Stimulated activated CD8-positive, alpha-beta memory T cell treated with anti-CD3 and anti-CD28 coated beads, Interleukin-12 subunit alpha, Interleukin-12 subunit beta, amount 100 ng/mL, for 1 hour (primary cell): Measurements from ENCODE around the gene RANBP17.
"Not testable (repeated sequence)": the region's sequence is repeated elsewhere in the genome, so short reads cannot be mapped to it uniquely, and the experiment has no call there.

Experiments used
- DNase-seq: peaks from one replicate; pipeline ENCODE4 v3.0.0-alpha.2; 2020; ENCODE audit warnings: low read depth

The RANBP17 gene

GRCh38 chr5:170861917-170862766, at the start of gene RANBP17:
Gene RANBP17, plus strand, starts transcription at chr5:170862018.
- DNase-seq: no peak

DNA sequence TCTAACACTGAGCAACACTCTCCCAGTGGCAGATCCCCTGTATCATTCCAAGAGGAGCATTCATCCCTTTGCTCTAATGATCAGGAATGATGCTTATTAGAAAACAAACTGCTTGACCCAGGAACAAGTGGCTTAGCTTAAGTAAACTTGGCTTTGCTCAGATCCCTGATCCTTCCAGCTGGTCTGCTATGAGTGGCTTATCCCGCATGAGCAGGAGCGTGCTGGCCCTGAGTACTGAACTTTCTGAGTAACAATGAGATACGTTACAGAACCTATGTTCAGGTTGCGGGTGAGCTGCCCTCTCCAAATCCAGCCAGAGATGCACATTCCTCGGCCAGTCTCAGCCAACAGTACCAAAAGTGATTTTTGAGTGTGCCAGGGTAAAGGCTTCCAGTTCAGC, 48.6 kb upstream of the RANBP17 start:
- DNase-seq: no peak

- no peak for DNase-seq
Observed at GRCh38 chr5:170817195-170817594, 44.6 kb upstream of the RANBP17 start.

DNA sequence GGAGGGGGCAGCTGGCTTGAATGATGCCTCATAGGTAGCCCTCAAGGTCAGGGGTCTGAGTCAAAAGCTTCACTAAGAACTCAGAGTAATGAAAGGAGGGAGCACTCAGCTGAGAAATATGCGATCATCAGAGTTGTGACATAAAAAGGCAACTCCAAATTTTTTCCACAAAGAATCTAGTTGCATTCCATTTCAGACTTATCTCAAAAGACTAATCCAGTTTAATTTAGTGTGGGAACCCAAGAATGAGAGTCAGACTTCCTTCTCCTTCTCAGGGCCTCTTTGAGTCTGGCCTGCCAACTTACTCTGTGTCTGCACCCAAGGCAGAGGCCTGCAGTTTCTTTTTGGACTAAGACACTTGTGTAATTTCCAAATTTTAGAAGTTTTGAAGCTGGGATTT, 43.6 kb upstream of the RANBP17 start:
- DNase-seq: no peak

GRCh38 chr5:170819824-170820223, 42.0 kb upstream of the RANBP17 start:
- DNase-seq: no peak

DNA sequence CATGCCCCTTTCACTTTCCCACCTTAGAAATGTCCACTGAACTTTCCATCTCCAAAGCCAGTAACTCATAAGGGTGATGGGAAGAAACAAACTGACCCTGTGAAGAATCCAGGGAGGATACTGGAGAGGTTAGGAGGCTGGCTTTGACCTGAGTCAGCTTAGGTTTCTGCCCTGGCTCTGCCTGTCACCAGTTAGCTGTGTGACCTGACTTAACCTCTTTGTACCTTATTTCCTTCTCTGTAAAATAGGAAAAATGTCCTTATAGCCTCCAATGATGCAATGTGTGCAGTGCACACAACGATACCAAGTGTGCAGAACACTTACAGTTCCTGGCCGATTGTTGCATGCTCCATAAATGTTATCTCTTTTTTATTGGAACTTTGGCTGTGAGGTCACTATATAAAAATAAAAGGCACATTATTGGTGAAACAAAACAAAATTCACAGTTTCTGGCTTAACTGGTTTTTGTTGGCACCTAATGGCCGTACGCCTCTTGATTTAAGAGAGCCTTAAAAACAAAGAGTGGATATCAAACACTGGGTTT, 40.5 kb upstream of the RANBP17 start:
- no peak for DNase-seq

GRCh38 chr5:170826117-170826516, 35.7 kb upstream of the RANBP17 start:
- DNase-seq: no peak

DNA sequence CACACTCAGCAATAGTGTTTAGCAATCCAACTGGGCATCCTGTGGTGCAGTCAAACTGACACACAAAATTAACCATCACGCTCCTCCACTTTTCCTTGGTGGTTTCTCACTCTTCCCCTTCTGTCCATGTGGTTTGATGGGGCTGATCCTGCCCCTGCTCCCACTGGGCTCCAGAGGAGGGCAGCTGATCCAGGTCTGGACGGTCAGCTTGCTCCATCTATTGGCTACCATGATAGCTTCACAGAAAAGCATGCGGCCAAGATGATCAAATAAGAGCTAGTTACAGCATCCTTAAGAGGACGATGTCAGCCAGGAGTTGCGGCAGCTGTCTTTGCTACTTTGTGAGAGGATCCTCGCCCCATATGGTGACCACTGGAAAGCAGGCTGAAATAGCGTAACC, 29.6 kb upstream of the RANBP17 start:
- no peak for DNase-seq

GRCh38 chr5:170833981-170834380, 27.8 kb upstream of the RANBP17 start:
- DNase-seq: not testable (repeated sequence)

DNA sequence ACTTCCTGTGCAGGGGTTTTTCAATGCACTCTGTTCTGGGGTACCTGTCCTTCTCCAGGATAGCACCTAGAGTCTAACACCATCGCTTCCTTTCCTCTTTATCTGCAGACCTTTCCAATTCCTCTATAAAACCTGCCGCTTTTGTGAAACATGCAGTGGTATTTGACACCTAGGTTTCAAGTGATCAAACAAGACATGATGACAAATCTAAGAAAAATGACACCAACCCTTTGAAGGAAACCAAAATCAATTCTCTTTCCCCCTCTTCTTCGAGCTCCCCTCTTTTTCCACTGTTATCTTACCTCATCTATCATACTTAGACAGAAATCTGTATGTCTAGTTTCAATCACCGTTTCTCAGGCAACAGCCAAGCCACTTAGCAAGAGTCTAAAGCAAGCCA, 25.6 kb upstream of the RANBP17 start:
- no peak for DNase-seq

- DNase-seq: no peak
Observed at GRCh38 chr5:170843870-170844269, 17.9 kb upstream of the RANBP17 start.

GRCh38 chr5:170844651-170845050, 17.2 kb upstream of the RANBP17 start:
- no peak for DNase-seq

GRCh38 chr5:170846416-170846815, 15.4 kb upstream of the RANBP17 start:
- DNase-seq: no peak

DNA sequence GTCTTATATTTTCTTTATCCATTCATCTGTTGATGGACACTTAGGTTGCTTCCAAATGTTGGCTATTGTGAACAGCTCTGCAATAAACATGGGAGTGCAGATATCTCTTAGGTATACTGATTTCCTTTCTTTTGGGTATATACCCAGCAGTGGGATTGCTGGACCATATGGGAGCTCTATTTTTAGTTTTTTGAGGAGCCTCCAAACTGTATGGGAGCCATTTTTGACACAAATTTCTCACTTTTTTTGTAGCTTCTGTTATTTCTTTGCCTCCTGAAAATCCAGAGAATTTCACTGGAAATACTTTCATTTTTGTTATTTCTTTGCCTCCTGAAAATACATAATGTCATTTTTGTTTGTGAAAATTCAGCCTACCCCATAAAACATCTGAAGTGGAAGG, 15.0 kb upstream of the RANBP17 start:
- DNase-seq: no peak

GRCh38 chr5:170848033-170848432, 13.8 kb upstream of the RANBP17 start:
- DNase-seq: no peak

DNA sequence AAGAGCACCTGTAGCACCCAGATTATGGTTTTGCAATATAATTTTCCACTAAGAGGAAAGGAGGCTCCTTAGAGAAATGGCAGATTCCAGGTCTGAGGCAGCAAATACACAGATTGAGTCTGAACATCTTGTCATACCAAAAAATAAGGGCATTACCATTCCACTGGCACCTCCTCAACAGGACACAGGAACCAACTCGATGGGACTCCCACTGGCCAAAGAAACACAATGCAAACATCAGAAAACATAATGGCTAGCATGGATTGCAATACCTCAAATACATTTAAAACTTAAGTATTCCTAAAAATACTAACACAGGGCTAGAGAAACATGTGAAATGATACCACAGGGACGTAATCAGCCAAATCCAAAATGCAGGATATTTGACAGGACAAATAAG, 12.4 kb upstream of the RANBP17 start:
- DNase-seq: no peak

DNA sequence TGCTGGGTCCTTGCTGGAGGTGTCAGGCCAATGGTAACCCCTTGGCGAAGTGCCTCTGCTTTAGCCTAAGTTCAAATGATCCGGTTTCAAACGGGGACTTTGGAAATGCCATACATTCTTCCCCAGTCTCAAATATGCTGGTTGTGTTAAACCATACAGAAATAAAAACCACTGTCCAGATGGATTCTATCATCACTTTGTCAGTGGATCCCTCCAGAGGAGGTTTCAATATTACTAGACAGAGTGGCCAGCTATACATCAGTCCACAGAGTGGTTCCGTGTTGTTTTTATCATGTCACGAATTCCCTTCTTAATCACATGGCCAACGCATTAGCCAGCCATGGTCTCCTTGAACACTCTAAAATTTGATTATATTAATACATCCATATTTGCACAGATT, 7.3 kb upstream of the RANBP17 start:
- DNase-seq: no peak

DNA sequence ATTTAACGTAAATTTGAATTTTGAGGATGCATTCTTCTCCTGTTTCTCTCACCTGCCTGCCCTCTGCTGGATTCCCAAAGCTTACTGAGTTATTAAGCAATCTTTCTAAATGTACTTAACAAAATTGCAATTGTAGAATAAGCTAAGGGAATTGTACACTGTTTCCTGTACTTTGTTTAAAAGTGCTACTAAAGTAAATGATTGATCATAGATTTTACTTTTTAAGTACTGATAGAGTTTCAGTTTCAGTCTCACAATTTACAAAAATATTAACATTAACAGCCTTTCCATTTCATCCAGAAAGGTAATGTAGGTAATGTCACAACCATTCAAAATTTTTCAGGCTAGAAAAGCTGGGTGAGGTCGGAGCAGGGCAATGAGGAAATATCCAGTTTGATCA, 4.8 kb upstream of the RANBP17 start:
- DNase-seq: no peak

- DNase-seq: no peak
Observed at GRCh38 chr5:170860415-170860814, 1.4 kb upstream of the RANBP17 start.

DNA sequence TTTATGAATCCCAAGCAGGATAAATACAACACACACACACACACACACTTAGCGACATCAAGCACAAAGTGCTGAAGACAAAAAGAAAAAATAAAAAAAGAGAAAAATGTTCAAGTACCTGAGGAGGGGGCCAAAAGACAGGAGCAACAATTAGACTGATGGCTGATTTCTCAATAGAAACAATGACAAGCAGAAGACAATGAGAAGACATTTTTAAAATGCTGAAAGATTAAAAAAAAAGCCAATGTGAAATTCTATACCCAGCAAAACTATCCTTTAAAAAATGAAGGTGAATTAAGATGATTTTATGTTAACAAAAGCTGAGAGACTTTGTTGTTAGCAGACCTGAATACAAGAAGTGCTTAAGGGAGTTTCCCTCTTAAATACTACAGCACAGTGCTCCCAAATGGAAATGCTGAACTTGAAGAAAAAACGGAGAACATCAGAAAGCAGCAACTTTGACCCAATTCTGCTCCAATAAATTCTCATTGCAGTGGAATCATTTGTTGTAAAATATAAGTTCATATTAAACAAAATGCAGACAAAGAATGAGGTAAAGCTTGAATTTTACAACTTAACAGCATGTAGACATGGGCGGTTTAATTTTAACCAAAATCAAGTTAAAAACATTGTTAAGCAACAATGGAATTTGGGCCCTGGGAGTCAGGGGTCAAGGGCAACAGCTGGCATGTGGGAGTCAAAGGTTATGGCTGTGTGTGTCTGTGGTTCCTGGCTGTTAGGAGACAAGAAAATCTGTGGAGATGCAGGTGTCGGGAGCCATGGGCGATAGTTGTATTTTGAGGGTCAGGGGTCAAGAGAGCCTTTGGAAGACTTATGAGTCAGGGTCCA, 776 bp upstream of the RANBP17 start:
- no peak for DNase-seq

GRCh38 chr5:170861667-170861916, 226 bp upstream of the RANBP17 start:
- no peak for DNase-seq

GRCh38 chr5:170863646-170864045, 1.8 kb downstream of the RANBP17 start:
- no peak for DNase-seq

GRCh38 chr5:170865622-170866021, 3.8 kb downstream of the RANBP17 start:
- DNase-seq: no peak
